ENCODE measurements around the gene LGALS1.

Gene LGALS1

DNA sequence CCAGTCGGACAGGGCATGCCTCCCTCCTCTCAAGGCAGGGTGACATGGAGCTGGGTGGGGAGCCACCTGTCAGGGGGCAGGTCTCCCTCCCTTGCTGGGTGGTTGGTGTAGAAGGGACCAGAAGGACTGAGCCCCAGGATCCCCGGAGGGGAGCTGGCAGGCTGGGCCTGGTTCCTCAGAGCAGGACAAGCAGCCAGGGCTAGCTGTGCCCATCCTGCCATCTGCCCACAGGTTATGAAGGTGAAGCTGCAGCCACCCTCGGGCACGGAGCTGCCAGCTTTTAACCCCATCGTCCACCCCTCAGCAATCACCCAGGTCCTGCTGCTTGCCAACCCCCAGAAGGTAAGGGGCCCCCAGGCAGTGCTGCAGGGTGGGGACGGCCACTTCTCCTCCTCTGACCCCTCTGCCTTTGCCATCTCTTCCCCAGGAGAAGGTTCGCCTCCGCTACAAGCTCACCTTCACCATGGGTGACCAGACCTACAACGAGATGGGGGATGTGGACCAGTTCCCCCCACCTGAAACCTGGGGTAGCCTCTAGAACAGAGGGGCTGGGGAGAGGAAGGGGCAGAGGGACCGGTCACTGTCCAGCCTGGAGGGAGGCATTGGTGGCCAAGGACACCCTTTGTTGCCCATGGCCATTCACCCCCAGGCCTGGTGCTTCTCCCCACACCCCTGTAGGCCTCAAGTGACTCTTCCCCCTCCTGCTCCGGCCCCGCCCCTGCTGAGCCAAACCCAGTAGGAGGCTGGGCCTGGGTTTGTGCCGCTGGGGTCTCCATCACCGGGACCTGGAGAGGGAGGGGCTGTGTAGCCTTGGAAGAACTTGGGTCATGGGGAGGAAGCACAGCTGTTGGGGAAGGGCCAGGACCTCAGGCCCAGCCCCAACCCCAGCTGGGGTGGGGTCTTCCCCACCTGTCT lies 43.0 kb upstream of the LGALS1 start:
- H3K4me3 ChIP-seq (ENCODE audit: low read depth, low read length) = no peak overlapping the region
- H3K4me1 ChIP-seq (ENCODE audit: control insufficient read depth, insufficient read depth, low read length, unreplicated experiment) = peaks cover 27% of the 10 kb centered on the region
- no peaks in the 10 kb centered on the region for H3K36me3 ChIP-seq (ENCODE audit: insufficient read depth, low read length)
- H3K27me3 ChIP-seq (ENCODE audit: insufficient read depth, low read length) = no peaks in the 10 kb centered on the region
- no peak overlapping the region for H3K27ac ChIP-seq (ENCODE audit: low read depth, low read length)
- H2AFZ ChIP-seq (ENCODE audit: low read length, unreplicated experiment) = no peak overlapping the region
- H3K79me2 ChIP-seq (ENCODE audit: control insufficient read depth, insufficient read depth, low read length, unreplicated experiment) = no peaks in the 10 kb centered on the region

- no peak overlapping the region for H3K4me3 ChIP-seq (ENCODE audit: low read depth, low read length)
- H3K4me1 ChIP-seq (ENCODE audit: control insufficient read depth, insufficient read depth, low read length, unreplicated experiment) = peaks cover 27% of the 10 kb centered on the region
- H3K27me3 ChIP-seq (ENCODE audit: insufficient read depth, low read length) = no peaks in the 10 kb centered on the region
- H3K79me2 ChIP-seq (ENCODE audit: control insufficient read depth, insufficient read depth, low read length, unreplicated experiment) = no peaks in the 10 kb centered on the region
- peak overlapping the region; percentile 58 for H3K27ac ChIP-seq (ENCODE audit: low read depth, low read length)
- H3K36me3 ChIP-seq (ENCODE audit: insufficient read depth, low read length) = no peaks in the 10 kb centered on the region
- no peak overlapping the region for H2AFZ ChIP-seq (ENCODE audit: low read length, unreplicated experiment)
Observed at GRCh38 chr22:37633089-37633624, 42.3 kb upstream of the LGALS1 start.

- H3K36me3 ChIP-seq (ENCODE audit: insufficient read depth, low read length) = no peaks in the 10 kb centered on the region
- H3K27me3 ChIP-seq (ENCODE audit: insufficient read depth, low read length) = no peaks in the 10 kb centered on the region
- H2AFZ ChIP-seq (ENCODE audit: low read length, unreplicated experiment) = no peak overlapping the region
- H3K4me1 ChIP-seq (ENCODE audit: control insufficient read depth, insufficient read depth, low read length, unreplicated experiment) = peaks cover 27% of the 10 kb centered on the region
- peak overlapping the region; percentile 11; the same call in 1 of the 2 replicates for H3K4me3 ChIP-seq (ENCODE audit: low read depth, low read length)
- H3K79me2 ChIP-seq (ENCODE audit: control insufficient read depth, insufficient read depth, low read length, unreplicated experiment) = no peaks in the 10 kb centered on the region
- H3K27ac ChIP-seq (ENCODE audit: low read depth, low read length) = peak overlapping the region; percentile 58
Observed at GRCh38 chr22:37633625-37634416, 41.6 kb upstream of the LGALS1 start.

DNA sequence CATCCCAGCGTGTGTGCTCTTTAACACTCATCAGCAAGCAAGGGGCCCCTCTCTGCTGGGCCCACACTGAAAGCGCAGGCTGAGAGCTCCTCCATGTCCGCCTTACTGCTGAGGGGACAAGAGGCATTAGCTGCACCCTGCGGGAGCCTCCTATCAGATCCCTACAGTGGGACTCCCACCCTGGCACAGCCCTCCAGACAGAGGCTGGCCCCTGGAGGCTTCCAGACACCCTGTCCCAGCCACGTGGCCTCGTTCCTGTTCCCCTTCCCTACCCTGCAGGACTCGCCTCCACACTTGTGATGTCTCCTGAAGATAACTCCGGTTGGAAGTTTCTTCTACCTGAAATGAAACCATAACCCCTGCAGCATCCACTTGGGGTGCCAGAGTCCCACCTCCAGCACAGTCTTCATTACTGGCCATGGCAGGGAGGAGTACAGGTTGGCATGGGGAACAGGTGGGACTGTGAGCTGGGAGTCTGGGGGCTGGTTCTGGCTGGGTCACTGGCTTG lies 41.0 kb upstream of the LGALS1 start:
- Histone ChIP-seq H3K36me3 (ENCODE audit: insufficient read depth, low read length) (no peaks in the 10 kb centered on the region), H3K4me3 (ENCODE audit: low read depth, low read length) (0 out of 2 replicates have a peak overlapping the region, but pooled peaks have one; percentile 11), H3K27ac (ENCODE audit: low read depth, low read length) (peak overlapping the region; percentile 58), H3K27me3 (ENCODE audit: insufficient read depth, low read length) (no peaks in the 10 kb centered on the region), H3K79me2 (ENCODE audit: control insufficient read depth, insufficient read depth, low read length, unreplicated experiment) (no peaks in the 10 kb centered on the region), H2AFZ (ENCODE audit: low read length, unreplicated experiment) (no peak overlapping the region), H3K4me1 (ENCODE audit: control insufficient read depth, insufficient read depth, low read length, unreplicated experiment) (peaks cover 27% of the 10 kb centered on the region)

- Histone ChIP-seq H3K27me3 (ENCODE audit: insufficient read depth, low read length) (no peaks in the 10 kb centered on the region), H2AFZ (ENCODE audit: low read length, unreplicated experiment) (no peak overlapping the region), H3K79me2 (ENCODE audit: control insufficient read depth, insufficient read depth, low read length, unreplicated experiment) (no peaks in the 10 kb centered on the region), H3K27ac (ENCODE audit: low read depth, low read length) (no peak overlapping the region), H3K4me3 (ENCODE audit: low read depth, low read length) (no peak overlapping the region), H3K36me3 (ENCODE audit: insufficient read depth, low read length) (no peaks in the 10 kb centered on the region), H3K4me1 (ENCODE audit: control insufficient read depth, insufficient read depth, low read length, unreplicated experiment) (peaks cover 27% of the 10 kb centered on the region)
Observed at GRCh38 chr22:37635157-37635556, 40.3 kb upstream of the LGALS1 start.

DNA sequence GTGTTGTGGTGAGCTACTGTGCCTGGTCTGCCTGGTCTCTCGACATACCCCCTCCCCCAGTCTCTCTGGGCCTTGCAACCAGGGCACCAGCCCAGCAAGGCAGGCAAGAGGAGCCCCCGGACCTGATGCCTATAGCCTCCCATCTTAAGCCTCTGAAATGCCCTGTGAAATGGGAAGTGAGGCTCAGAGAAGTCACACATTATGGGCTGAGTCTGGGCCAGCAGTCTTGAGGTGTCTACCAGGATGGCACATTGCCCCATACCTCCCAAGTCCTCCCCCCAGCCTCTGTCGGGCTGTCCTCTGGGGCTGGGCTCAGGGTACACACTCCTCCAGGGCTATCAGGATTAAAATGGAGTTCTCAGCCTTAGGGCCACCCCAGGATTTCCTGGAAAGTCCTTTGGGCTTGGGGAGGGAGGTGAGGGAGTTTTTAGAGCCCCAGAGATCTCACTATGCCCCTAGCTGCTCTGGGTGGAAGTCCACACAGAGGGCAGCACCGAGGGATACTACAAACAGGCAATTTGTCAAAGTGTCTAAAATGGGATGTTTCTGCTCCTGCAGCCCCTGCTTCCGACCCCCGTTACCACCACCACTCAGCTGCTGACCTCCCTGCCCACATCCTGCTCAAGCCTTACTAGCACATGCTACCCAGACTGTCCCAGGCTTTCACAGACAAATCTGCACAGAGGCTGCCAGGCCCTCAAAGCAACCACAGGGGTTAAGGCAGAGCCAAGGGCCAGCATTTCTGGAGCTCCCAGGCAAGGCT lies 39.1 kb upstream of the LGALS1 start:
- Histone ChIP-seq H3K27ac (ENCODE audit: low read depth, low read length) (no peak overlapping the region), H3K4me1 (ENCODE audit: control insufficient read depth, insufficient read depth, low read length, unreplicated experiment) (peaks cover 30% of the 10 kb centered on the region), H2AFZ (ENCODE audit: low read length, unreplicated experiment) (no peak overlapping the region), H3K4me3 (ENCODE audit: low read depth, low read length) (no peak overlapping the region), H3K27me3 (ENCODE audit: insufficient read depth, low read length) (no peaks in the 10 kb centered on the region), H3K79me2 (ENCODE audit: control insufficient read depth, insufficient read depth, low read length, unreplicated experiment) (no peaks in the 10 kb centered on the region), H3K36me3 (ENCODE audit: insufficient read depth, low read length) (no peaks in the 10 kb centered on the region)

- H3K27me3 ChIP-seq (ENCODE audit: insufficient read depth, low read length) = no peaks in the 10 kb centered on the region
- no peak overlapping the region for H2AFZ ChIP-seq (ENCODE audit: low read length, unreplicated experiment)
Observed at GRCh38 chr22:37636949-37637273, 38.5 kb upstream of the LGALS1 start.

DNA sequence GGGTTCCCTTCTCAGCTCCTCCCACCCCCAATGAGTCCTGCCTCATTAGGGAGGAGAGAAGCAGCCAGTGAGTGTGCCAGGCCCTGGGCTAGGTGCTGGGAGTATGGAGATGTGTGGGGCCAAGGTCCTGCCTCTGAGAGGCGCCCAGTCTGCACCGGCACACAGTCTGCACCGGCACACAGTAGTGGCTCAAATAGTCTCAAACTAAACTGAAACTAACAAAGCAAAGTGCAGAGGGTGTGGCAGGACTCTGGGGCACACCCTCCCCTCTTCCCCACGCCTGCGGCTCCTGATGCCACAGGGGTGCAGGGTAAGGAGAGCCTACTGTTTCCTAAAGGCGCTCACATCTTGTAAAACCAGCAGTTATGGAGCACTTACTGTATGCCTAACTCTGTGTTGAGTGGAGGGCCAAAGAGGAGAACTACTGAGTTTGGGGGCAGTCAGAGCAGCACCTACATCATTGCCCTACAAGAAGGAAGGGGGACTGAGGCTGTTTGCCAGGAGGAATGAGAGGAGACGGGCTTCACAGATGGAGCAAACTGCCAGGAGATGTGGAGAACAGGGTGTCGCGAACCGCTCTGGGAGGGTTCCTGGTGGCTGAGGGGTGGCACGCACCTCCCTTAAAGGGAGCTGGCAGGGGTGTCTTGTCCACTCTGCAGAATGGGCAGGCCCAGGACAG lies 36.9 kb upstream of the LGALS1 start:
- Histone ChIP-seq H2AFZ (ENCODE audit: low read length, unreplicated experiment) (no peak overlapping the region), H3K36me3 (ENCODE audit: insufficient read depth, low read length) (no peaks in the 10 kb centered on the region), H3K27ac (ENCODE audit: low read depth, low read length) (no peak overlapping the region), H3K4me1 (ENCODE audit: control insufficient read depth, insufficient read depth, low read length, unreplicated experiment) (peaks cover 23% of the 10 kb centered on the region), H3K4me3 (ENCODE audit: low read depth, low read length) (no peak overlapping the region), H3K79me2 (ENCODE audit: control insufficient read depth, insufficient read depth, low read length, unreplicated experiment) (no peaks in the 10 kb centered on the region), H3K27me3 (ENCODE audit: insufficient read depth, low read length) (no peaks in the 10 kb centered on the region)

More at GRCh38 chr22:37636949-37637273, 38.5 kb upstream of the LGALS1 start:
- H3K36me3 ChIP-seq (ENCODE audit: insufficient read depth, low read length) = no peaks in the 10 kb centered on the region
- no peak overlapping the region for H3K4me3 ChIP-seq (ENCODE audit: low read depth, low read length)
- no peak overlapping the region for H3K27ac ChIP-seq (ENCODE audit: low read depth, low read length)
- peaks cover 30% of the 10 kb centered on the region for H3K4me1 ChIP-seq (ENCODE audit: control insufficient read depth, insufficient read depth, low read length, unreplicated experiment)
- no peaks in the 10 kb centered on the region for H3K79me2 ChIP-seq (ENCODE audit: control insufficient read depth, insufficient read depth, low read length, unreplicated experiment)

DNA sequence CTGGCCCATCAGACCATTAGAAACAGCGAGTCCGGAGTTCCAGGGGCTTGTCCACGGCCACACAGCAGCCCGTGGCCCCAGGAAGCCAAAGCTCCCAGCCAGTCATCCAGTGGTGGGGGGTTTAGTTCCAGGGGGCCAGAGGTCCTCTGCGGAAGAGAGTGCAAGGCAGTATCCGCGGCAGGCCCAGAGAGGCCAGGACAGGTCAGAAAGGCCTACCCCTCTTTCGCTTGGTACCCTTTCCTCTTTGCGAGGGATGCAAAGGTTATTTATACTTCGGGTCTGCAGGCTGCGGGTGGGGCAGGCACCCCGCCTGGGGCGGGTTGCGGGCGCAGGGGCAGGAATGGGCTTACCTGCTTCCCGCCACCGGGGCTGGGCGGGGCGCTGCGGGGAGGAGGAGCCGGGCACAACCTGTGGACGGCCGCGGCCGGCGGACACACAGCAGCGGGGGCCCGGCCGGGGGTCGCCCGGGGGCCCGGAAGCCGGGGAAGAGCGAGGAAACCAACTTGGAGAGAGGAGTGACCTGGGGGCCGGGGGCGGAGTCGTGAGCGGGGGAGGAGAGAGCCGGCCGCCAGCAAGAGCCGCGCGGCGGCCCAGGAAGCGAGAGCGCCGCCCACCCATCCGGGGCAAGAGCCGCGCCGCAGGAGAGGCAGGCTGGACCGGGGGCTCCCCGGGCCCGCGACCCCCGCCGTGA lies 36.2 kb upstream of the LGALS1 start, which contains the start of gene SH3BP1:
Gene SH3BP1 (plus strand): TSS at position 600 of the 691 bp plus-strand sequence. CDS start 119 bp downstream, outside the sequence.
- no peaks in the 10 kb centered on the region for H3K36me3 ChIP-seq (ENCODE audit: insufficient read depth, low read length)
- peak within 1 kb of the TSS; percentile 60 for H2AFZ ChIP-seq (ENCODE audit: low read length, unreplicated experiment)
- no peaks in the 10 kb centered on the region for H3K79me2 ChIP-seq (ENCODE audit: control insufficient read depth, insufficient read depth, low read length, unreplicated experiment)
- peak within 1 kb of the TSS; percentile 81 for H3K4me3 ChIP-seq (ENCODE audit: low read depth, low read length)
- H3K27me3 ChIP-seq (ENCODE audit: insufficient read depth, low read length) = no peaks in the 10 kb centered on the region
- peaks cover 17% of the 10 kb centered on the region for H3K4me1 ChIP-seq (ENCODE audit: control insufficient read depth, insufficient read depth, low read length, unreplicated experiment)
- H3K27ac ChIP-seq (ENCODE audit: low read depth, low read length) = no peak within 1 kb of the TSS
